A549 (cell line): ENCODE measurements around the gene ASAP2. TPM values are rescaled to one million over a fixed set of nuclear protein-coding genes. Genes with fewer than 3 reads are reported as not detected.
A peak's percentile ranks its signal among the peaks of the same experiment; 100 is the strongest.

Source experiments
- ATAC-seq, 2 experiments: fragments of 200-7000 bp in 1 of 2; fragments of >200 bp in 1 of 2; cut with Nextera tagmentation in 1 of 2; cut with Tn5 transposase in 1 of 2; 3 replicates each; pipeline versions ENCODE4 v1.8.0 to v1.9.1; 2018 to 2020; ENCODE audit warnings: mild to moderate bottlenecking in 1 of 2, moderate library complexity in 1 of 2
- CTCF ChIA-PET: fragments of 300-600 bp; sonication (Branson Sonifier 250); formaldehyde crosslinking; extraction: SDS; loops from one replicate; lab custom pipeline; 2021; ENCODE audit warnings: antibody characterized with exemption, inconsistent platforms; lab: Yijun Ruan, JAX
- POLR2A ChIA-PET: fragments of 350-600 bp; formaldehyde crosslinking; extraction: SDS; loops from one replicate; lab custom pipeline; 2021; ENCODE audit warnings: antibody characterized with exemption, inconsistent platforms; lab: Yijun Ruan, JAX
- DNase-seq, 2 experiments: peaks; one replicate each; pipeline versions ENCODE4 v3.0.0 to v3.0.0-alpha.2; 2011 to 2016; ENCODE audit warnings: low read depth in 1 of 2, low spot score in 1 of 2
- FAIRE-seq: peaks from 2 replicates; lab custom pipeline; 2011; peaks lifted over from hg19 to GRCh38; lab: Jason Lieb, UNC
- H3K27ac ChIP-seq, 2 experiments: fragments of >200 bp; sonication (Bioruptor Twin); formaldehyde crosslinking; 3 replicates each; pipeline ENCODE4 v1.5.1; 2016 to 2017
- H3K4me1 ChIP-seq: fragments of >200 bp; sonication (Bioruptor Twin); formaldehyde crosslinking; 3 replicates; pipeline ENCODE4 v1.6.1; 2016
- H3K4me2 ChIP-seq: fragments of >200 bp; sonication (Bioruptor Twin); formaldehyde crosslinking; 3 replicates; pipeline ENCODE4 v1.6.1; 2016
- H3K4me3 ChIP-seq: fragments of >200 bp; sonication (Bioruptor Twin); formaldehyde crosslinking; 3 replicates; pipeline ENCODE4 v1.5.1; 2016
- H3K9me3 ChIP-seq: fragments of >200 bp; sonication (Bioruptor Twin); formaldehyde crosslinking; 3 replicates; pipeline ENCODE4 v1.6.1; 2016
- CBX2 ChIP-seq: fragments of 200-600 bp; sonication (generic); IDR thresholded peaks from 2 replicates; pipeline ENCODE4 v1.6.1; 2016; ENCODE audit warnings: low read depth, mild to moderate bottlenecking, borderline replicate concordance
- CBX8 ChIP-seq: fragments of 200-600 bp; sonication (generic); IDR thresholded peaks from 2 replicates; pipeline ENCODE4 v1.6.1; 2016
- CEBPB ChIP-seq, 2 experiments: fragments of >200 bp in 1 of 2; sonication (Bioruptor Twin) in 1 of 2; formaldehyde crosslinking in 1 of 2; IDR thresholded peaks; 2 replicates each; pipeline ENCODE4 v1.6.1; 2012 to 2016
- EHF ChIP-seq: fragments of 250-450 bp; sonication (Bioruptor Pico); IDR thresholded peaks from 2 replicates; pipeline ENCODE4 v1.5.0; 2020; ENCODE audit warnings: mild to moderate bottlenecking
- FOSB ChIP-seq: fragments of 250-450 bp; sonication (Bioruptor Pico); IDR thresholded peaks from 2 replicates; pipeline ENCODE4 v1.5.0; 2020; ENCODE audit warnings: mild to moderate bottlenecking, moderate library complexity
- FOSL2 ChIP-seq, 2 experiments: fragments of 450-650 bp in 1 of 2; fragments of >200 bp in 1 of 2; sonication (Bioruptor Twin) in 1 of 2; formaldehyde crosslinking; IDR thresholded peaks; 2 replicates each; pipeline versions ENCODE4 v1.5.0 to v1.6.1; 2016 to 2020; ENCODE audit warnings: mild to moderate bottlenecking in 1 of 2, moderate library complexity in 1 of 2
- GATA3 ChIP-seq: IDR thresholded peaks from 2 replicates; pipeline ENCODE4 v1.6.1; 2012; ENCODE audit warnings: borderline replicate concordance
- HDAC2 ChIP-seq: fragments of 200-600 bp; sonication (generic); IDR thresholded peaks from 2 replicates; pipeline ENCODE4 v1.6.1; 2016
- HOXB13 ChIP-seq: fragments of 250-450 bp; sonication (Bioruptor Pico); IDR thresholded peaks from 2 replicates; pipeline ENCODE4 v1.5.0; 2020; ENCODE audit warnings: low read depth, mild to moderate bottlenecking, moderate library complexity
- JUNB ChIP-seq: fragments of >200 bp; sonication (Bioruptor Twin); formaldehyde crosslinking; IDR thresholded peaks from 2 replicates; pipeline ENCODE4 v1.6.1; 2016
- KDM1A ChIP-seq: fragments of 200-600 bp; sonication (generic); IDR thresholded peaks from 2 replicates; pipeline ENCODE4 v1.6.1; 2016; ENCODE audit warnings: low read depth, mild to moderate bottlenecking
- KDM5A ChIP-seq: fragments of 200-600 bp; sonication (generic); IDR thresholded peaks from 2 replicates; pipeline ENCODE4 v1.6.1; 2016; ENCODE audit warnings: antibody characterized with exemption, mild to moderate bottlenecking
- MAFK ChIP-seq: fragments of 450-650 bp; IDR thresholded peaks from 2 replicates; pipeline ENCODE4 v1.6.1; 2014; ENCODE audit not compliant: partially characterized antibody
- MYC ChIP-seq: IDR thresholded peaks from 2 replicates; pipeline ENCODE4 v1.6.1; 2012; ENCODE audit warnings: mild to moderate bottlenecking, inconsistent platforms, low read length, improper control_type of control experiment, borderline replicate concordance
- NR3C1 ChIP-seq: fragments of >200 bp; sonication (Bioruptor Twin); formaldehyde crosslinking; IDR thresholded peaks from 3 replicates; pipeline ENCODE4 v1.6.1; 2017
- RAD21 ChIP-seq, 2 experiments: fragments of >200 bp in 1 of 2; sonication (Bioruptor Twin) in 1 of 2; formaldehyde crosslinking in 1 of 2; IDR thresholded peaks in 1 of 2; conservative IDR thresholded peaks in 1 of 2; 2 replicates in 1 of 2; 3 replicates in 1 of 2; pipeline ENCODE4 v1.6.1; 2012 to 2018; ENCODE audit warnings: inconsistent platforms in 1 of 2
- SMC3 ChIP-seq: fragments of >200 bp; sonication (Bioruptor Twin); formaldehyde crosslinking; IDR thresholded peaks from 3 replicates; pipeline ENCODE4 v1.6.1; 2018; ENCODE audit warnings: inconsistent platforms
- ZFP36 ChIP-seq: fragments of 450-650 bp; IDR thresholded peaks from 2 replicates; pipeline ENCODE4 v1.6.1; 2014; ENCODE audit warnings: borderline replicate concordance; ENCODE audit not compliant: partially characterized antibody
- ZNF302 ChIP-seq: fragments of 250-450 bp; sonication (Bioruptor Pico); IDR thresholded peaks from 2 replicates; pipeline ENCODE4 v1.9.0; 2021; ENCODE audit warnings: inconsistent platforms, mild to moderate bottlenecking, moderate library complexity
- ZSCAN20 ChIP-seq: fragments of 250-450 bp; sonication (Bioruptor Pico); IDR thresholded peaks from 2 replicates; pipeline ENCODE4 v1.8.0; 2022; ENCODE audit warnings: mild to moderate bottlenecking, moderate library complexity
- WGBS: methylation state at CpG from one replicate; pipeline ENCODE4 v1.1.6; 2017; ENCODE audit errors: missing lambda C conversion rate; 5-methylcytosine and 5-hydroxymethylcytosine counted together
- polyA plus RNA-seq, 4 experiments: library from polyadenylated mRNA; depleted of rRNA in 3 of 4; stranded (reverse); fragments of >200 nt; fragmentation: RNase III in 1 of 4; extraction: RNeasy Plus Mini Kit Qiagen cat#74134 plus additional on column Dnase treatment in 1 of 4; gene quantifications; 2 replicates in 3 of 4; 3 replicates in 1 of 4; pipeline ENCODE4 v1.2.3, GENCODE V29; 2011 to 2017
- TF ChIP-seq, protein P1 (sequence below): fragments of >200 bp; sonication (Bioruptor Twin); formaldehyde crosslinking; IDR thresholded peaks from 2 replicates; pipeline ENCODE4 v1.6.1; 2016
- TF ChIP-seq, protein P2 (sequence below): fragments of 250-450 bp; sonication (Bioruptor Pico); IDR thresholded peaks from 2 replicates; pipeline ENCODE4 v1.5.0; 2021; ENCODE audit warnings: mild to moderate bottlenecking, moderate library complexity, borderline replicate concordance
- TF ChIP-seq, protein P3 (sequence below): IDR thresholded peaks from 2 replicates; pipeline ENCODE4 v1.6.1; 2012

The ASAP2 gene
- polyA plus RNA-seq, 2 of the 4 experiments (the other 2 are of a cell fraction) = 17.8 to 27.9 TPM

DNA sequence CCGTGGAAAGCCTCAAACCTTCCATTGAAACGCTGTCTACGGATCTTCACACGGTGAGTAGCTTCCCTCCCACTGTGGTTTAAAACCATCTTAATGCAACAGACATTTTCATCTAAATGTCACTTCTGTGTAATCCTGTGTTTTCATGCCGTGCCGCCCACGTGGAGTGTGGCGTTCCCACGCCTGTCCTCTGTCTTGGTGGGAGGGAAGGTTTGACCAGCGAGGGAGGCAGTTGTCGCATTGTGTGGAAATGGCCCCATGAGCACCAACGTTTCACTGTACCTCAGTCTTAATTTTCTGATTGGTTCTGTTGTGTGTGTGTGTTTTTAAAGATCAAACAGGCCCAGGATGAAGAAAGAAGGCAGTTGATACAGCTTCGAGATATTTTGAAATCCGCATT is 128.1 kb downstream of the ASAP2 start:
- DNase-seq (no peak), FAIRE-seq (no peak), ATAC-seq (no peak)
- peaks cover 15% of the 10 kb centered on the region for H3K4me1 ChIP-seq
- 91% methylated on average over 14 of the region's 14 CpGs for WGBS
- no peak overlapping the region for H3K27ac ChIP-seq
- H3K9me3 ChIP-seq = no peaks in the 10 kb centered on the region
- no peak overlapping the region for H3K4me2 ChIP-seq
- CTCF ChIA-PET = interaction anchor here (1.0 to 15.6 kb wide), 15 partner anchors 8 to 194 kb away, joined by 3 to 209 read pairs (median 12); partner anchors contain the start of gene ASAP2
- TF ChIP-seq, protein P1, sequence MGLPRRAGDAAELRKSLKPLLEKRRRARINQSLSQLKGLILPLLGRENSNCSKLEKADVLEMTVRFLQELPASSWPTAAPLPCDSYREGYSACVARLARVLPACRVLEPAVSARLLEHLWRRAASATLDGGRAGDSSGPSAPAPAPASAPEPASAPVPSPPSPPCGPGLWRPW = no peak
- TF ChIP-seq CBX2 (no peak), KDM1A (no peak), RAD21 (conservative IDR thresholded peaks at IDR 0.05 in 1 of 2, IDR thresholded peaks at IDR 0.05 in 1 of 2) (no peak), FOSL2 (IDR thresholded peaks at IDR 0.05) (no peak), FOSL2 (CRISPR knock-in tag; IDR thresholded peaks at IDR 0.05) (no peak), HDAC2 (no peak), EHF (no peak), MAFK (no peak), ZFP36 (no peak), ZNF302 (no peak), JUNB (no peak), HOXB13 (no peak), ZSCAN20 (CRISPR knock-in tag) (no peak)
- TF ChIP-seq, protein P2, sequence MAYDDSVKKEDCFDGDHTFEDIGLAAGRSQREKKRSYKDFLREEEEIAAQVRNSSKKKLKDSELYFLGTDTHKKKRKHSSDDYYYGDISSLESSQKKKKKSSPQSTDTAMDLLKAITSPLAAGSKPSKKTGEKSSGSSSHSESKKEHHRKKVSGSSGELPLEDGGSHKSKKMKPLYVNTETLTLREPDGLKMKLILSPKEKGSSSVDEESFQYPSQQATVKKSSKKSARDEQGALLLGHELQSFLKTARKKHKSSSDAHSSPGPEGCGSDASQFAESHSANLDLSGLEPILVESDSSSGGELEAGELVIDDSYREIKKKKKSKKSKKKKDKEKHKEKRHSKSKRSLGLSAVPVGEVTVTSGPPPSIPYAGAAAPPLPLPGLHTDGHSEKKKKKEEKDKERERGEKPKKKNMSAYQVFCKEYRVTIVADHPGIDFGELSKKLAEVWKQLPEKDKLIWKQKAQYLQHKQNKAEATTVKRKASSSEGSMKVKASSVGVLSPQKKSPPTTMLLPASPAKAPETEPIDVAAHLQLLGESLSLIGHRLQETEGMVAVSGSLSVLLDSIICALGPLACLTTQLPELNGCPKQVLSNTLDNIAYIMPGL (CRISPR knock-in tag) = no peak
- TF ChIP-seq, protein P3, sequence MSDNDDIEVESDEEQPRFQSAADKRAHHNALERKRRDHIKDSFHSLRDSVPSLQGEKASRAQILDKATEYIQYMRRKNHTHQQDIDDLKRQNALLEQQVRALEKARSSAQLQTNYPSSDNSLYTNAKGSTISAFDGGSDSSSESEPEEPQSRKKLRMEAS = no peak
- POLR2A ChIA-PET = interaction anchor here (1.8 kb wide), 1 partner anchor 129 kb away, joined by 10 read pairs; the partner anchor contains the start of gene ASAP2
- H3K4me3 ChIP-seq = no peak overlapping the region

DNA sequence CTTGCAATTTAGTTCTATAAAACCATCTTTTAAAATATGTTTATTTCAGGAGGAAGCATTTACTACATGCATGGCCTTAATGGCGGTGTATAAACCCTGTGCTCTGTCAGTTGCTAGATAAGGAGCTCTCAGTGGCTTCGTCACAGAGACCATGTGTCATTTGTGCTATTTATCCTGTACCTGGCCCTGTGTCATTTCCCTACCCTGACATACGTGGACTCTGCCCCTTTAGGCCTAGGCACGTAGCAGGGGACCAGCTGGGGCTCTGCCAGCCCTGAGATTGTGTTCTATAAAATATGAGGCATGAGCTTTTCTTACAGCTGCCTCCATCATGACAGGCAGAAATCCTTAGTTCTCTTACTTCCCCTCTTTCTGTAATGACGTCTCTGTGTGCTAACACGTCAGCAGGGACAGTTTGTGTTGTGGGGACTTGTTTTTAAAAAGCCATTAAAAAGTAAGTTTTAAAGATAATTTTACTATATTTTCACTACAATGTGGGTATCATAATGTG is 128.8 kb downstream of the ASAP2 start:
- no peak overlapping the region for H3K27ac ChIP-seq
- TF ChIP-seq CBX8 (no peak), MAFK (no peak), JUNB (no peak)
- ATAC-seq (no peak), DNase-seq (no peak), FAIRE-seq (no peak)
- H3K4me3 ChIP-seq = no peak overlapping the region
- peaks cover 15% of the 10 kb centered on the region for H3K4me1 ChIP-seq
- POLR2A ChIA-PET = no interaction called here
- WGBS = 87% methylated on average over 6 of the region's 6 CpGs
- H3K9me3 ChIP-seq = no peaks in the 10 kb centered on the region
- H3K4me2 ChIP-seq = no peak overlapping the region
- CTCF ChIA-PET = interaction anchor here (0.6 to 15.6 kb wide), 11 partner anchors 13 to 195 kb away, joined by 3 to 209 read pairs (median 17); partner anchors contain the start of gene ASAP2

- Histone ChIP-seq H3K9me3 (no peaks in the 10 kb centered on the region), H3K4me1 (peaks cover 15% of the 10 kb centered on the region), H3K4me3 (no peak overlapping the region), H3K27ac (no peak overlapping the region), H3K4me2 (peak overlapping the region; percentile 39; the same call in 2 of the 3 replicates)
- FAIRE-seq = no peak
- 74% methylated on average over 2 of the region's 2 CpGs for WGBS
- CTCF ChIA-PET = interaction anchor here (1.2 to 15.6 kb wide), 3 partner anchors 14 to 195 kb away, joined by 3 to 209 read pairs (median 114); partner anchors contain the start of gene ASAP2
- peak in 1 of 2 experiments; percentile 22; a peak in 1 of 6 replicates for ATAC-seq
- TF ChIP-seq CEBPB (IDR thresholded peaks at IDR 0.05) (no peak), SMC3 (no peak), GATA3 (no peak), CBX8 (no peak), MYC (no peak), KDM5A (no peak), FOSB (CRISPR knock-in tag) (no peak), NR3C1 (no peak)
- DNase-seq = no peak
- POLR2A ChIA-PET = no interaction called here
These were observed 129.6 kb downstream of the ASAP2 start for GRCh38 chr2:9336241-9336575.
